ENCODE data around the gene ABHD18. TPM values are rescaled to one million over a fixed set of nuclear protein-coding genes. Genes with fewer than 3 reads are reported as not detected.

ABHD18 gene
- 10 to 100 TPM; 13.7 to 22.3 (median 16.0) TPM for total RNA-seq

- Histone ChIP-seq H3K4me3 (peak within 1 kb of the TSS; percentile 84 to 98 (median 92)), H3K9me3 (no peaks in the 10 kb centered on the region), H3K27ac (peak within 1 kb of the TSS; percentile 97 to 99 (median 98)), H3K4me1 (peaks cover 4 to 31% (median 10%) of the 10 kb centered on the region in 4 donors), H3K27me3 (no peaks in the 10 kb centered on the region), H3K36me3 (no peaks in the 10 kb centered on the region)
- WGBS, 2 donors (ENCODE audit: low coverage in 1 of 2): 0% methylated on average over 13 to 41 of the region's 69 CpGs
- in situ Hi-C loops (cut with MboI; ENCODE audit: low pct_ligation_motif_present in 1 of 4, low pct_unique_long_range_greater_than_20kb in 1 of 4, low sequenced_read_pairs in 3 of 4): no loop called here
- DNase-seq: peak; percentile 100
- intact Hi-C loops (cut with DNase I; ENCODE audit: low total_unique reads): no loop called here
- TF ChIP-seq EP300 (IDR thresholded peaks at IDR 0.05; ENCODE audit: low read depth): peak; percentile 9
- peak; percentile 40 to 79 (median 46) for TF ChIP-seq CTCF (IDR thresholded peaks at IDR 0.05)
- peak; percentile 82 to 91 (median 84) for TF ChIP-seq POLR2AphosphoS5 (IDR thresholded peaks at IDR 0.05)
- peak; percentile 89 for TF ChIP-seq POLR2A (IDR thresholded peaks at IDR 0.05)
Measured at GRCh38 chr4:127965062-127965802, at the start of gene ABHD18, which contains the start of gene MFSD8. ABHD18 (plus strand) TSS chr4:127965406; CDS start chr4:127982956, 17,550 bp downstream. MFSD8 (minus strand) TSS chr4:127965173; CDS start chr4:127965133, 40 bp downstream.

DNA sequence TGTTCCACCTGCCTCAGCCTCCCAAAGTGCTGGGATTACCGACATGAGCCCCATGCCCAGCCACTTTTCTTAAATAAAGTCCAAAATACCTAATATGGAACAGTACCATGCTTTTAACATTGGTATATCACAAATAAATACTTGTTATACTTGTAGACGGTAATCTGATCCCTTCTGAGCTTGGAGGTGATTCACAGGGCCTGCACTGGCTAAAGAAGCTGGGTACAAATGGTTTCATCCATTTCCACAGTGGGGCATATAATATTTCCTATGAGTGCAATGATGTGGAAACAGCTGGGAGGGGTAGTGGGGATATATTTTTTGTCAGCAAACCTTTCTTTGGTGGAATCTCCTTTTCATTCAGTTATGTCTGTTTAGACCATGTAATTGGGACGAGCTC, 48.7 kb upstream of the ABHD18 start:
- H3K27ac ChIP-seq: no peak overlapping the region
- H3K9me3 ChIP-seq: no peaks in the 10 kb centered on the region
- H3K27me3 ChIP-seq: no peaks in the 10 kb centered on the region
- in situ Hi-C loops (cut with MboI; ENCODE audit: low pct_ligation_motif_present in 1 of 4, low pct_unique_long_range_greater_than_20kb in 1 of 4, low sequenced_read_pairs in 3 of 4): no loop called here
- DNase-seq: no peak
- no peaks in the 10 kb centered on the region for H3K4me1 ChIP-seq
- TF ChIP-seq EP300 (IDR thresholded peaks at IDR 0.05; ENCODE audit: low read depth) (no peak), CTCF (IDR thresholded peaks at IDR 0.05) (no peak), POLR2AphosphoS5 (IDR thresholded peaks at IDR 0.05) (no peak), POLR2A (IDR thresholded peaks at IDR 0.05) (no peak)
- H3K4me3 ChIP-seq: no peak overlapping the region
- WGBS, 2 donors (ENCODE audit: low coverage in 1 of 2): 78 to 94% methylated on average over 3 of the region's 3 CpGs
- H3K36me3 ChIP-seq: peaks cover 0 to 39% (median 9%) of the 10 kb centered on the region in 4 donors
- intact Hi-C loops (cut with DNase I; ENCODE audit: low total_unique reads): no loop called here

GRCh38 chr4:127917151-127917550, 48.1 kb upstream of the ABHD18 start:
- in situ Hi-C loops (cut with MboI; ENCODE audit: low pct_ligation_motif_present in 1 of 4, low pct_unique_long_range_greater_than_20kb in 1 of 4, low sequenced_read_pairs in 3 of 4): no loop called here

More at GRCh38 chr4:127917151-127917550, 48.1 kb upstream of the ABHD18 start:
- TF ChIP-seq POLR2AphosphoS5 (IDR thresholded peaks at IDR 0.05) (no peak), POLR2A (IDR thresholded peaks at IDR 0.05) (no peak), EP300 (IDR thresholded peaks at IDR 0.05; ENCODE audit: low read depth) (no peak), CTCF (IDR thresholded peaks at IDR 0.05) (no peak)
- DNase-seq: no peak
- H3K4me1 ChIP-seq: no peaks in the 10 kb centered on the region
- intact Hi-C loops (cut with DNase I; ENCODE audit: low total_unique reads): no loop called here
- H3K36me3 ChIP-seq: peaks cover 0 to 43% (median 11%) of the 10 kb centered on the region in 4 donors
- no peaks in the 10 kb centered on the region for H3K9me3 ChIP-seq
- no peak overlapping the region for H3K4me3 ChIP-seq
- no peak overlapping the region for H3K27ac ChIP-seq
- no peaks in the 10 kb centered on the region for H3K27me3 ChIP-seq
